ENCODE results near the gene IL24.
A peak's percentile ranks its signal among the peaks of the same experiment; 100 is the strongest.
"Not testable (repeated sequence)": the region's sequence is repeated elsewhere in the genome, so short reads cannot be mapped to it uniquely, and the experiment has no call there.

Gene IL24

GRCh38 chr1:206897175-206897574 is at the start of gene IL24:
TSS of gene IL24 (plus strand) at chr1:206897443. CDS start at chr1:206897833, 390 bp downstream.
- peak; percentile 38 for DNase-seq

- DNase-seq, result no peak
Measured at GRCh38 chr1:206847946-206848345, 49.3 kb upstream of the IL24 start.

- no peak for DNase-seq
Measured at GRCh38 chr1:206850401-206850800, 46.8 kb upstream of the IL24 start.

GRCh38 chr1:206851341-206852010 is 45.8 kb upstream of the IL24 start:
- no peak for DNase-seq

GRCh38 chr1:206852662-206853061 is 44.6 kb upstream of the IL24 start:
- DNase-seq, result not testable (repeated sequence)

GRCh38 chr1:206853696-206854095 is 43.5 kb upstream of the IL24 start:
- not testable (repeated sequence) for DNase-seq

GRCh38 chr1:206854401-206855129 is 42.7 kb upstream of the IL24 start:
- no peak for DNase-seq

- no peak for DNase-seq
Measured at GRCh38 chr1:206855859-206856258, 41.4 kb upstream of the IL24 start.

GRCh38 chr1:206856674-206857464 is 40.4 kb upstream of the IL24 start:
- DNase-seq, result no peak

- no peak for DNase-seq
Measured at GRCh38 chr1:206859082-206859521, 38.1 kb upstream of the IL24 start.

- no peak for DNase-seq
Measured at GRCh38 chr1:206860165-206860564, 37.1 kb upstream of the IL24 start.

- peak; percentile 61 for DNase-seq
Measured at GRCh38 chr1:206863266-206863665, 34.0 kb upstream of the IL24 start.

- DNase-seq, result peak; percentile 85
Measured at GRCh38 chr1:206864939-206865671, 32.1 kb upstream of the IL24 start, which contains the start of gene IL20. TSS of gene IL20 (plus strand) at chr1:206865623. CDS start at chr1:206865853, 230 bp downstream.

GRCh38 chr1:206866062-206866461 is 31.2 kb upstream of the IL24 start:
- no peak for DNase-seq

GRCh38 chr1:206867239-206867638 is 30.0 kb upstream of the IL24 start:
- DNase-seq, result no peak

- DNase-seq, result no peak
Measured at GRCh38 chr1:206867716-206868115, 29.5 kb upstream of the IL24 start.

GRCh38 chr1:206868264-206868663 is 29.0 kb upstream of the IL24 start:
- DNase-seq, result no peak

- DNase-seq, result no peak
Measured at GRCh38 chr1:206872139-206872538, 25.1 kb upstream of the IL24 start.

- no peak for DNase-seq
Measured at GRCh38 chr1:206873603-206874188, 23.5 kb upstream of the IL24 start.

GRCh38 chr1:206875752-206876377 is 21.4 kb upstream of the IL24 start:
- DNase-seq, result no peak

- no peak for DNase-seq
Measured at GRCh38 chr1:206878456-206878855, 18.8 kb upstream of the IL24 start.

GRCh38 chr1:206880314-206880713 is 16.9 kb upstream of the IL24 start:
- DNase-seq, result no peak

All from islet precursor cell (in vitro differentiated cells).